ENCODE results near the gene KRT3.

The KRT3 gene

GRCh38 chr12:52749827-52750226 lies 46.1 kb downstream of the KRT3 start:
- H3K27me3 ChIP-seq: peaks cover 19% of the 10 kb centered on the region
- no peak for TF ChIP-seq CTCF (IDR thresholded peaks at IDR 0.05)
- no peaks in the 10 kb centered on the region for H3K9me3 ChIP-seq
- no peaks in the 10 kb centered on the region for H3K4me1 ChIP-seq (ENCODE audit: control insufficient read depth in 1 of 2, insufficient read depth in 1 of 2, low read depth in 1 of 2, low read length in 1 of 2)
- H3K36me3 ChIP-seq: no peaks in the 10 kb centered on the region
- no peak overlapping the region for H3K4me3 ChIP-seq (ENCODE audit: low read depth in 1 of 2, low read length in 1 of 2)
- no peak overlapping the region for H3K27ac ChIP-seq

- no peaks in the 10 kb centered on the region for H3K36me3 ChIP-seq
- no peak overlapping the region for H3K4me3 ChIP-seq (ENCODE audit: low read depth in 1 of 2, low read length in 1 of 2)
- H3K9me3 ChIP-seq: no peaks in the 10 kb centered on the region
- H3K4me1 ChIP-seq (ENCODE audit: control insufficient read depth in 1 of 2, insufficient read depth in 1 of 2, low read depth in 1 of 2, low read length in 1 of 2): no peaks in the 10 kb centered on the region
- no peak overlapping the region for H3K27ac ChIP-seq
- TF ChIP-seq CTCF (IDR thresholded peaks at IDR 0.05): no peak
- peaks cover 19% of the 10 kb centered on the region for H3K27me3 ChIP-seq
These were observed 47.3 kb downstream of the KRT3 start for GRCh38 chr12:52748578-52748977.

- H3K36me3 ChIP-seq: no peaks in the 10 kb centered on the region
- H3K4me3 ChIP-seq (ENCODE audit: low read depth in 1 of 2, low read length in 1 of 2): no peak overlapping the region
- H3K4me1 ChIP-seq (ENCODE audit: control insufficient read depth in 1 of 2, insufficient read depth in 1 of 2, low read depth in 1 of 2, low read length in 1 of 2): no peaks in the 10 kb centered on the region
- no peaks in the 10 kb centered on the region for H3K9me3 ChIP-seq
- no peak overlapping the region for H3K27ac ChIP-seq
- H3K27me3 ChIP-seq: peaks cover 22% of the 10 kb centered on the region
- TF ChIP-seq CTCF (IDR thresholded peaks at IDR 0.05): no peak
These were observed 50.4 kb downstream of the KRT3 start for GRCh38 chr12:52745554-52745953.

GRCh38 chr12:52744493-52745156 lies 51.3 kb downstream of the KRT3 start:
- Histone ChIP-seq H3K4me1 (ENCODE audit: control insufficient read depth in 1 of 2, insufficient read depth in 1 of 2, low read depth in 1 of 2, low read length in 1 of 2) (no peaks in the 10 kb centered on the region), H3K4me3 (ENCODE audit: low read depth in 1 of 2, low read length in 1 of 2) (no peak overlapping the region), H3K27me3 (peaks cover 17% of the 10 kb centered on the region), H3K27ac (no peak overlapping the region), H3K36me3 (no peaks in the 10 kb centered on the region), H3K9me3 (no peaks in the 10 kb centered on the region)
- no peak for TF ChIP-seq CTCF (IDR thresholded peaks at IDR 0.05)

GRCh38 chr12:52742822-52743457 lies 53.0 kb downstream of the KRT3 start:
- Histone ChIP-seq H3K36me3 (no peaks in the 10 kb centered on the region), H3K27ac (no peak overlapping the region), H3K4me3 (ENCODE audit: low read depth in 1 of 2, low read length in 1 of 2) (no peak overlapping the region), H3K9me3 (no peaks in the 10 kb centered on the region), H3K27me3 (peaks cover 11% of the 10 kb centered on the region), H3K4me1 (ENCODE audit: control insufficient read depth in 1 of 2, insufficient read depth in 1 of 2, low read depth in 1 of 2, low read length in 1 of 2) (no peaks in the 10 kb centered on the region)
- TF ChIP-seq CTCF (IDR thresholded peaks at IDR 0.05): no peak
